ENCODE data around the gene RGS11. TPM values are rescaled to one million over a fixed set of nuclear protein-coding genes. Genes with fewer than 3 reads are reported as not detected.

The RGS11 gene
- total and polyA plus RNA-seq, 9 of the 15 experiments (the other 6 are each of a cell fraction or from before 2014, with no cell fraction given): not detected

GRCh38 chr16:317583-317982, 41.8 kb upstream of the RGS11 start (continued):
- TF ChIP-seq ARID4B (CRISPR knock-in tag; IDR thresholded peaks at IDR 0.05) (no peak), POLR3G (IDR thresholded peaks at IDR 0.05; ENCODE audit: extremely low read depth, insufficient read length, insufficient replicate concordance) (no peak), DNMT1 (IDR thresholded peaks at IDR 0.05) (no peak)

GRCh38 chr16:316741-317464, 41.2 kb upstream of the RGS11 start:
- no peaks in the 10 kb centered on the region for H3K9me3 ChIP-seq (replicated peaks; ENCODE audit: control insufficient read depth, insufficient read depth, low read depth, low read length)
- peak overlapping the region in 1 of 2 experiments; percentile 75; a peak in 2 of 4 replicates for H3K9ac ChIP-seq (ENCODE audit: insufficient read depth in 1 of 2, low read depth in 2 of 2, low read length in 2 of 2)
- intact Hi-C loops (cut with micrococcal nuclease) (no loop called here), in situ Hi-C loops (cut with MboI) (no loop called here)
- peaks cover 0 to 35% of the 10 kb centered on the region in 2 experiments; a peak in 3 of 5 replicates for H3K4me1 ChIP-seq (replicated peaks in 1 of 2; ENCODE audit: control insufficient read depth in 2 of 2, insufficient read depth in 2 of 2, low read length in 2 of 2)
- DNase-seq (ENCODE audit: extremely low read depth in 1 of 4, low spot score in 3 of 4): no peak
- H3K36me3 ChIP-seq (ENCODE audit: control insufficient read depth, insufficient read depth, low read length): peaks cover 73% of the 10 kb centered on the region
- no peak; the same call in 2 of the 3 replicates for ATAC-seq
- no peaks in the 10 kb centered on the region for H3K9me1 ChIP-seq (ENCODE audit: control insufficient read depth, insufficient read depth, low read length)
- no peak overlapping the region for H3K4me3 ChIP-seq
- peaks cover 90% of the 10 kb centered on the region for H3K79me2 ChIP-seq (ENCODE audit: control insufficient read depth, insufficient read depth, low read length)
- no TSS peak for BruUV-seq (replicated peaks)
- no peaks in the 10 kb centered on the region for H3K27me3 ChIP-seq (ENCODE audit: control insufficient read depth in 2 of 2, insufficient read depth in 2 of 2, low read length in 2 of 2)
- H3K27ac ChIP-seq (ENCODE audit: extremely low read depth, low read depth, low read length): no peak overlapping the region
- TF ChIP-seq SRSF9 (IDR thresholded peaks at IDR 0.05; ENCODE audit: borderline replicate concordance, low read depth, low read length) (no peak), HMGN3 (IDR thresholded peaks at IDR 0.05; ENCODE audit: borderline replicate concordance, extremely low read depth, insufficient read length, low read depth, low read length) (peak; percentile 25)
- ChIA-PET POLR2A (interaction anchor here (1.3 kb wide), 1 partner anchor 18 kb away, joined by 3 read pairs; no protein-coding TSS in a partner anchor), CTCF (ENCODE audit: low intra/inter-chr PET ratio) (no interaction called here)
- H4K20me1 ChIP-seq (replicated peaks; ENCODE audit: control insufficient read depth, insufficient read depth, low read length): peaks cover 20% of the 10 kb centered on the region; the same call in 1 of the 2 replicates
- H3K4me2 ChIP-seq (ENCODE audit: insufficient read depth, low read length): no peak overlapping the region
- no peak for FAIRE-seq
- 92% methylated on average over 14 of the region's 19 CpGs for WGBS (ENCODE audit: insufficient coverage, low coverage, missing lambda C conversion rate)
- H2AFZ ChIP-seq (ENCODE audit: low read depth, low read length): no peak overlapping the region
